Activated CD4-positive, alpha-beta T cell treated with anti-CD3 and anti-CD28 coated beads for 1 hour (primary cell): ENCODE results near the gene NKIRAS1.

Source experiments
- DNase-seq: peaks from one replicate; pipeline ENCODE4 v3.0.0-alpha.2; 2020

The NKIRAS1 gene

GRCh38 chr3:23916886-23917678 is at the start of gene NKIRAS1, which contains the start of gene RPL15:
NKIRAS1 (minus strand) TSS chr3:23916990; CDS start chr3:23910904, 6,086 bp downstream.
RPL15 (plus strand) TSS chr3:23917132; CDS start chr3:23917860, 728 bp downstream.
- peak; percentile 96 for DNase-seq

GRCh38 chr3:23966328-23966727 is 49.5 kb upstream of the NKIRAS1 start:
- DNase-seq: no peak

GRCh38 chr3:23964537-23965235 is 47.9 kb upstream of the NKIRAS1 start:
- DNase-seq: no peak

- DNase-seq: no peak
Measured at GRCh38 chr3:23961913-23962312, 45.1 kb upstream of the NKIRAS1 start.

DNA sequence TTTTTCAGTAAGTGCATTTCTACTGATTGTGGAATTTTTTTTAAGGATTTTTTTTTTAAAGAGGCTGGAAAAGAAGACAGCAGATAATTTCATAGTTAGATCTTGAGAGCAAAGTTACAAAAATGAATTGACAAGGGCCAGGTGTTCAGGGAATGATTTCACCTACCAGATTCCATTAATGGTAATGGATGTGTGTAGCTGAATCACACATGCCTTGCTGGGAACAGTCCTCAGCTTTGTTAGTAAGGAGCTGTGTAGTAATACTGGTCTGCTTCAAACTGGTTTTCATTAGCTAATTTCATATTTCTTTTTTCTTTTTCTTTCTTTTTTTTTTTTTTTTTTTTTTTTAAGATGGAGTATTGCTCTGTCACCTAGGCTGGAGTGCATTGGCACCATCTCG is 44.3 kb upstream of the NKIRAS1 start:
- no peak for DNase-seq

DNA sequence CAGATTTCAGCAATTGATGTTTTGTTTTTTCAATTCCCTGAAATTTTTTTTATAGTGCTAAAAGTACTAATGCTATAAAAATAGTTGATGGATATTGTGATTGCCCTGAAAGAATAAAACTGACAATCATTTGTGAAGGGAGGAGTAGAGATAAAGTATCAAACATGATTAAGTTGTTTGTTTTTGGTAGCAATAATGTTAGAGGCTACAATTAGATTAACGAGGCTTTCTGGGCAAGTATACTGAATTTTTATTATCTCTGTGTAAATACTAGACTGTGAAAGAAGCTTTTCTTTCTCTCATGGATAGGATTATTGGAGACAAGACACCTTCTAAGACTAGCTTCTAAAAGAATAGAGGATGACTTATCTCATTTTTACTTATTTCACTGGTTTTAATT is 43.9 kb upstream of the NKIRAS1 start:
- DNase-seq: no peak

DNA sequence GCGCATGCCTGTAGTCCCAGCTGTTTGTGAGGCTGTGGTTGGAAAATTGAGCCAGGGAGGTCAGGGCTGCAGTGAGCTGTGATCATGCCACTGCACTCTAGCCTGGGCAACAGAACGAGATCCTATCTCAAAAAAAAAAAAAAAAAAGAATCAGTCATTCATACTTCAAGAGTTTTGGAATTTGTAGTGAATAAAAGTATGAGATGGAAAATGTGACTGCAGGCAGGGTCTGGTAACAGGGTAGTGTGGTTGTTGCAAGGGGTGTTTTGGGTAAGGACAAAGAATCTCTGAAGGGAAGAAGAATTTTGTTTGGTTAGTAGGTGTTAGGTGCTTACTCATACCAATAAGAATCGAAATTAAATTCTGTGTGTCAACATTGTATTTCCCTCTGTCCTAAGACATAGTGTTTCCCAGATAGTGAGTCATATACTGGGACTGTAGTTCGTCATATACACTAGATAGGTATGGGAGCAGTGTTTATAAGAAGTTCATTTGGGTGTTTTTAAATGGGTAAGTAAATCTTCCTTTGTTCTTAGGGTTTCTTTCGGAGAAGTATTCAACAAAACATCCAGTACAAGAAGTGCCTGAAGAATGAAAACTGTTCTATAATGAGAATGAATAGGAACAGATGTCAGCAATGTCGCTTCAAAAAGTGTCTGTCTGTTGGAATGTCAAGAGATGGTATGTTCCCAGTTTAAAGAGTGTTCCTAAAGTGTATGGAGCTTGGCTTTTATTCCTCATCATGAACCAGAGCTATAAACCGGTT is 42.5 kb upstream of the NKIRAS1 start:
- DNase-seq: no peak

- no peak for DNase-seq
Measured at GRCh38 chr3:23956701-23957100, 39.9 kb upstream of the NKIRAS1 start.

DNA sequence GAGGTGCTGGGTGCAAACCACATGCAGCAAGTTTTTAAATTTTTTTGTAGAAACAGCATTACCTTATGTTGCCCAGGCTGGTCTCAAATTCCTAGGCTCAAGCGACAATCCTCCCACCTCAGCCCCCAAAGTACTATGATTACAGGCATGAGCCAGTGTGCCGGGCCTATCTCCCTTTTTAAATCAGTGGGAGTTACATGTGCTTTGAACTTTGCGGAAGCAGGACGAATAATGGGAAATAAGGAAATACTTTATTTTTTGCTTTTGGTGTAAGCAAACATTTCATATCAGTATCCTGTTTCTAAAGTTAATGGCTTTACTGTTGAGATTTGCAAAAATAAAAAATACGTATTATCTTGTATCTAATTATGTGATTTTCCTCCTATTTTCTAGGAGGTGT is 37.4 kb upstream of the NKIRAS1 start:
- DNase-seq: no peak

GRCh38 chr3:23953523-23953922 is 36.7 kb upstream of the NKIRAS1 start:
- no peak for DNase-seq

- DNase-seq: no peak
Measured at GRCh38 chr3:23952646-23953045, 35.9 kb upstream of the NKIRAS1 start.

GRCh38 chr3:23950293-23950692 is 33.5 kb upstream of the NKIRAS1 start:
- no peak for DNase-seq

GRCh38 chr3:23949784-23950183 is 33.0 kb upstream of the NKIRAS1 start:
- DNase-seq: no peak

- no peak for DNase-seq
Measured at GRCh38 chr3:23948761-23949160, 32.0 kb upstream of the NKIRAS1 start.

GRCh38 chr3:23945913-23946687 is 29.3 kb upstream of the NKIRAS1 start:
- peak; percentile 97 for DNase-seq

DNA sequence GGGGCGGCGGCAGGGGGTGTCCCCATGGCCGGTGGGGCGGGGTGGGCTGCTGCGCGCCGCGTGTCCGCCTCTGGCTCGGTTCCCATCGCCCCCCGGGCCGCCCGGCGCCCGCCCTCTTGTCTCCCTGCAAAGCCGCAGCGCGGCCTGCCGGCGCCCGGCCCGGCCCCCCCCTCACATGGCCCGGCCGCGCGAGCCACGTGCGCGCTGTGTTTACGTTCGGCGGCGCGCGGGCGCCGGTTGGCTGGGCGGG is 28.8 kb upstream of the NKIRAS1 start:
- no peak for DNase-seq

DNA sequence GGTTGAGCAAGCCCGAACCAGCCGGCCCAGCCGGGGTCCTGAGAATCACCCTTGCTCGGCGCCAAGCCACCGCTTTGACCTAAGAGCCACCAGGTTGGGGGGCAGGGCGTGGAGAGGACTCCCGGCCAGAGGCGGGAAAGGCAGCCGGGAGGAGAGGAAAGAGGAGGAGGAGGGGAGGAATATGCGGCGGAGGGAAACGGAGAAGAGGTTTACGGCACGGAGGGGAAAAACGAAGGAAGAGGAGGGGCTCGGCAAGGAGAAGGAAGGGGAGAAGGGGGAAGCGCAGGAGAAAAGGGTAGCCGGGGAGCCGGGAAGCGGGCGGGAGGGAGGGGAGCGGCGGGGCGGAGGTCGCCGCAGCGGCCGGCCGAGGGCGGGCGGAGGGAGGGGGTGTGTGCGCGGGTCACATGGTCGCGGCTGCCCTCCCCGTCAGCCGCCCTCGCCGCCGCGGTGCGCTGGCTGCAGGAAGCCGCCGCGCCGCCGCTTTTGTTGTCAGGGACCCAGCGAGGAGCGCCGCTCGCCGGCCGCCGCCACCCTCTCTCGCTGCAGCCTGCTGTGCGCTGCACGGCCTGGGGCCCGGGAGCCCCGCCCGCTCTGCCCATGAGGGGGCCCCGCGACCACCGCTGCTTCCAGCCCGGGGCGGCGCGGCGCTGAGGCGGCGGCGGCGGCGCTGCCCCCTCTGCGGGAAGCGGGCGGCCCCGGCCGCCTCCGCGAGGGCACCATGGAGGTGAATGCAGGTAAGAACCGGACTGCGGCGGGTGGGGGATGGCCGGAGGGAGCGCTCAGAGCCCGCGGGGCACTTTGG is 28.3 kb upstream of the NKIRAS1 start, which contains the start of gene NR1D2:
Gene NR1D2 (plus strand): TSS at position 426 of the 802 bp plus-strand sequence. CDS start 293 bp downstream, at position 719.
- DNase-seq: peak; percentile 66

GRCh38 chr3:23944007-23944783 is 27.4 kb upstream of the NKIRAS1 start:
- DNase-seq: no peak

- no peak for DNase-seq
Measured at GRCh38 chr3:23942546-23942945, 25.8 kb upstream of the NKIRAS1 start.

- no peak for DNase-seq
Measured at GRCh38 chr3:23941440-23941839, 24.6 kb upstream of the NKIRAS1 start.

GRCh38 chr3:23940775-23941174 is 24.0 kb upstream of the NKIRAS1 start:
- DNase-seq: no peak
